Activated T-helper 17 cell treated with anti-CD3 and anti-CD28 coated beads, Interleukin-2, amount 50 U/mL, for 72 hours (primary cell): ENCODE data around the gene PIGX. TPM values are rescaled to one million over a fixed set of nuclear protein-coding genes. Genes with fewer than 3 reads are reported as not detected.
"Not testable (repeated sequence)": the region's sequence is repeated elsewhere in the genome, so short reads cannot be mapped to it uniquely, and the experiment has no call there.

Source experiments
- ATAC-seq: fragments of 150-1000 bp; cut with Tn5 transposase; replicated peaks from 2 replicates; pipeline ENCODE4 v1.10.0; 2021; ENCODE audit warnings: mild to moderate bottlenecking, moderate library complexity
- H3K27ac Mint-ChIP-seq: one replicate; pipeline ENCODE4 v1.8.0; 2022; ENCODE audit warnings: mixed read lengths
- H3K27me3 Mint-ChIP-seq: one replicate; pipeline ENCODE4 v1.8.0; 2022; ENCODE audit warnings: mixed read lengths
- H3K36me3 Mint-ChIP-seq: one replicate; pipeline ENCODE4 v1.8.0; 2022; ENCODE audit warnings: low read depth, mild to moderate bottlenecking, mixed read lengths
- H3K4me1 Mint-ChIP-seq: one replicate; pipeline ENCODE4 v1.8.0; 2022; ENCODE audit warnings: mixed read lengths
- H3K4me3 Mint-ChIP-seq: one replicate; pipeline ENCODE4 v1.8.0; 2022; ENCODE audit warnings: mild to moderate bottlenecking, mixed read lengths
- H3K9me3 Mint-ChIP-seq: one replicate; pipeline ENCODE4 v1.8.0; 2022; ENCODE audit warnings: mixed read lengths
- total RNA-seq, 2 donors: library from RNA; stranded (reverse); gene quantifications; one replicate each; pipeline ENCODE4 v1.2.3, GENCODE V29; 2022

The PIGX gene
- total RNA-seq, 2 donors from 2014 or later = 38.6 to 52.8 TPM

DNA sequence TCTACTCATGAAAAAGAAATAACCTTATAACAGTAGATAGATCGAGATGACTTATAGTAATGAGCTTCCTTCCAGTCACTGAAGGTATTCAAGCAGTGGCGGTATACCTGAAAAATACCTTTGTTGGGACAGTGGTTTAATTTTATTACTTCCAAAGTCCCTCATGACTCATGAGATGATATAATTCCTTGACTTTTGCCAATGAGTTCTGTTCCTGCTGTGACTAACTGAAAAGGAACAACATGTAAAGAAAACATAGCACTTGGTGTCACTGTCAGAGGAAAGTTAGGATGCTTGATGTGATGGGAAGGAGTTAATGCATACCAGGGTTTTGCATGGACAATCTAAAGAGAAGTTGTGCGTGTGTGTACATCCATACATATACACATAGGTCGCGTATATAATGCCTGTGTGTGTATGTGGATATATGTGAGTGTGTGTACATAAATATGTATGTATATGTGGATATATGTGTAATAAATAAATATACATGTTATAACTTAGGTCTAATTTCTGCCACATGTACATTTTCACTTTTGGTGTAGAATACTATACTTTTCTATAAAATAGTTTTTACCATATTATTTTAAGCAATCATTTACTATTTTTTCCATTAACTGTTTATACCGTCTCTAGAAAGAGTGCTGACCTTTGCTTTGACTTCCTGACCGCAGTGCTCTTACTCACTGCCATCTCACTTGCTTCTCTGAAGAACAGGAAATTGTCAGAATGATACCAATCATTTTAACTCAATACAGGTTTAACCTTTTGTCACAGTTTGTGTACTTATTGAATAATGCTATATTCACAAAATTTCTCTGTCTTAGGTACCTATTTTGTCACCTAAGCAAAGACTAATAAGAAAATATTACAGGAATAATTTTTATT is 14.9 kb downstream of the PIGX start:
- ATAC-seq = peak; percentile 100
- peak overlapping the region; percentile 70 for H3K4me3 Mint-ChIP-seq
- peaks cover 67% of the 10 kb centered on the region for H3K36me3 Mint-ChIP-seq
- no peaks in the 10 kb centered on the region for H3K9me3 Mint-ChIP-seq
- H3K4me1 Mint-ChIP-seq = peaks cover 12% of the 10 kb centered on the region
- H3K27ac Mint-ChIP-seq = peak overlapping the region; percentile 83
- no peaks in the 10 kb centered on the region for H3K27me3 Mint-ChIP-seq

DNA sequence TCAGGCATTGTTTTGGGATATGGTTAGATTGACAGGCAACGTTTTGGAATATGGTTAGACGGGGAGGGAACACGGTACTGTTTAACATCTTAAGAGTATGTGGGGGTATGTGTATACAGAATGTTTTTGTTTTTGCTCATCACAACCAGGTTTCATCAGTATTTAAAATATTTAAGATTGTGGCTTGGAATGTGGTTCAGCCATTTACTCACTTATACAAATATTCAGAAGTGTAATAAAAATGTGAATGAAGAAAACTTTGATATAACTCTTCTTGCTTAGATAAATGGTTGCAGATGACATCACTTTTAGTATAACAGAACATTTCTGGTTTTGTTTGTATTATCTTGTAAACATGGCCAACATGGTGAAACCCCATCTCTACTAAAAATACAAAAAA is 23.6 kb downstream of the PIGX start:
- no peak for ATAC-seq
- no peaks in the 10 kb centered on the region for H3K27me3 Mint-ChIP-seq
- no peak overlapping the region for H3K27ac Mint-ChIP-seq
- no peaks in the 10 kb centered on the region for H3K9me3 Mint-ChIP-seq
- peaks cover 6% of the 10 kb centered on the region for H3K4me1 Mint-ChIP-seq
- peaks cover 44% of the 10 kb centered on the region for H3K36me3 Mint-ChIP-seq
- no peak overlapping the region for H3K4me3 Mint-ChIP-seq

DNA sequence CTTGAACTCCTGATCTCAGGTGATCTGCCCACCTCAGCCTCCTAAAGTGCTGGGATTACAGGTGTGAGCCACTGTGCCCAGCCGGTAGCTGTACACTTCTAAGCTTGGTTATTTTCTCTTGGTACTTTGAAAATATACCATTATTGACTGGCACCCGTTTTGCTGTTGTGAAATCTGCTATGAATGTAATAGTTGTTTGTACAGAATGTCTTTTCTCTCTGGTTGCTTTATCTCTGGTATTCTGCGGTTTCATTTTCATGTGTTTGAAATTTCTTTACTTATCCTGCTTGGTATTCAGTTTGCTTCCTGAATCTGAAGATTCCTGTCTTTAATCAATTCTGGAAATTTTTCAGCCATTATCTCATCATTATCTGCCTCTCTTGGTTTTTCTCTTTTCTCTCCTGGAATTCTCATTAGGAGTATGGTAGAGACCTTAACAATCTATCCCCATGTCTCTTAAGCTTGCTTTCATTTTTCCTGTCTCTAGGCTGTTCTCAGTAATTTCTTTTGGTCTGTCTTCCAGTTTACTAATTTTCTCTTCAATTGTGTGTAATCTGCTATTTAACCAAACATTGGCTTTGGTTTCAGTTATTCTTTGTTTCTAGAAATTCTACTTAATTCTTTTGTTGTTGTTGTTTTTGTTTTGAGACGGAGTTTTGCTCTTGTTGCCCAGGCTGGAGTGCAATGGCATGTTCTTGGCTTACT is 24.6 kb downstream of the PIGX start:
- H3K4me3 Mint-ChIP-seq = no peak overlapping the region
- no peak for ATAC-seq
- H3K9me3 Mint-ChIP-seq = no peaks in the 10 kb centered on the region
- peaks cover 14% of the 10 kb centered on the region for H3K4me1 Mint-ChIP-seq
- no peak overlapping the region for H3K27ac Mint-ChIP-seq
- peaks cover 46% of the 10 kb centered on the region for H3K36me3 Mint-ChIP-seq
- H3K27me3 Mint-ChIP-seq = no peaks in the 10 kb centered on the region

DNA sequence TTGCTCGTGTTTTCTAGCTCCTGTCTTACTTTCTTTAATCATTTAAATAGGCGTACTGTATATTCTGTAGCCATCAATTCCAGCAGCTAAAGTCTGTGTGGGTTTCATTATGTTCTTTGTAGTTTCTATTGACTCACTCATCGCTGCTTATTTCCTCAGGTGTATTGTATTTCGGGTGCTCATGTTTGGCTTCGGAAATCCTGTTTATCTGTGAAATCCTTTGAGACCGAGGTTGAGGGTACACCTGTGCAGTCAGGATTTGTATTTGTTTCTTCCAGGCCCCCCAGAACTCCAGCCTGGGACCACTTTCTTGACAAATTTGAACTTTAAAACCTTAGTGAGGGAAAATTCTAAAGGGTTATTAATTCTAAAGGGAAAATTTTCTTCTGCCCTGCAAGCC is 25.5 kb downstream of the PIGX start:
- Mint-ChIP-seq H3K9me3 (no peaks in the 10 kb centered on the region), H3K4me1 (peaks cover 15% of the 10 kb centered on the region), H3K27me3 (no peaks in the 10 kb centered on the region), H3K27ac (no peak overlapping the region), H3K36me3 (peaks cover 46% of the 10 kb centered on the region), H3K4me3 (no peak overlapping the region)
- ATAC-seq = no peak

DNA sequence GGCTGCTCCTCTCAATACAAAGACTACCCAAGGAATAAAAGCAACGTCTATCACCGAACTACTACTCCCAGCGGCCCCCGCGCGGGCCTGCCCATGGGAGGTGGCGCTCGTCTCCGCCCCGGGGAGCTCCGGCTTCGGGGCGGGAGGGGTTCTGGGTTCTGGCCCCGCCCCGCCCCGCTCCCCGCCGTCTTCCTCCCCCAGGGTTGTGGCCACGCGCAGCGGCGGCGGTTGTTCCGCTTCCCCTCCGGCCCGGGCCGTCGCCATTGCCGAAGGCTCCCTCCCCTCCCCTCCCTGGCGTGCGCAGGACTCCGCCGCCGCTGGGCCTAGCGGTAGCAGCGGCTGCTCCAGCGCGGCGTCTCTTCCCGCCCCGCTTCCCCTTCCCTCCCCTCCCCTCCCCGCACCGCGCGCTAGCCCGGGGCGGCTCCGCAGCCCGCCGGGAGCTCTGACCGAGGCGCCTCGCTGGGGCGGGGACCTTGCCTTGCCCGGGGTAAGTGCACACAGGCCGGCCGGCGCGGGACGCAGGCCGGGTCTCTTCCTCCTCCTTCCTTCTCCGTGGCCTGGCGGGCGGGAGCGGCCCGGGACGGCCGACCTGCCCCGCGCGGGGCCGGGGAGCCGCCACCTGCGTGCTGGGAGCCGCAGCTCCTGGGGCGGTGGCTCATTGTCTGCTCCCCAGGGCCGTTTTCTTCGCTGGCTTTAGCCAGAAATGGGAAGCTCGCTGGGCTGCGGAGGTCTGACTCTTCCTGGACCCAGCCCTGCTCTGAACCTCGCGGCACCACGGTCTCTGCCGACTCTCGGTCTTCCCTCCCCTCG is 27.7 kb downstream of the PIGX start, which contains the start of gene PAK2:
Gene PAK2, plus strand, starts transcription at position 187 of the 810 bp plus-strand sequence. CDS start 42,790 bp downstream, outside the sequence.
- ATAC-seq = peak; percentile 90
- peak within 1 kb of the TSS; percentile 100 for H3K27ac Mint-ChIP-seq

DNA sequence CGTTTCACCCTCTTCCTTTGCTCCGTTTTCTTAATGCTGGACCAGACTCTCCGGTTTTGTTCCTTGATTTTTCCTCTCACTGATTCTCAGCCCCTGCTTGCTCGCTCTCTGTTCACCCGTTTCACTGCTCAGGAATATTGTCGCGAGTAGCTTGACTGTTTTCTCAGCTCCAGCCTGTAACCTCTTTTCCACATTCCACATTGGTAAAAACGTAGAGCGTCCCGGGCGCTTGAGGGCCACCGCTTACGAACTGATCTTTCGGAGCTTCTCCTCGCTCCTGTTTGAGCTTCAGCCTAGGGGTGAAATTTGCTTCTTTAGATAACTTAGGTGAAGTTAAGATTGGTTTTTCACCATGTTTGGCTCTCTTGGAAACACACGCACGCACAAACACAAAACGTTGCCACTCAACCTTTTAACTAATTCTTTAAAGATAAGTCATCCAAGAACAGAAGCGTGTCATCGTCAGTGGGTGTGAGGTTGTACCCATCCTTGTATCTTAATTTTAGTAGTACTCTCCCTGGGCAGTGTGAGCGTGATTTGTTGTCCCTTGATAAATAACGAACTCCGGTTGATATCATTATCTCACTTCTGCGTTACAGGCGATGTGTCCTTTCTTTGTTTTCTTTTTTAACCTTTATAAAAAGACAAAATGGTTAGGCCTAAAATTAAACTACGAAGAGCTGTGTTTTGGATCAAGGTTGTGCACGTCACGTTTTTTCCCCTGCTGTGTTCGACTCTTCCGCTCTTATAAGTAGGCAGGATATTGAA is 28.5 kb downstream of the PIGX start:
- ATAC-seq = peak; percentile 65
- peak overlapping the region; percentile 100 for H3K4me3 Mint-ChIP-seq
- peaks cover 38% of the 10 kb centered on the region for H3K36me3 Mint-ChIP-seq
- no peaks in the 10 kb centered on the region for H3K9me3 Mint-ChIP-seq
- peaks cover 20% of the 10 kb centered on the region for H3K4me1 Mint-ChIP-seq
- H3K27ac Mint-ChIP-seq = peak overlapping the region; percentile 100
- H3K27me3 Mint-ChIP-seq = no peaks in the 10 kb centered on the region

More for the DNA sequence above, 27.7 kb downstream of the PIGX start, which contains the start of gene PAK2:
- H3K4me1 Mint-ChIP-seq = peaks cover 20% of the 10 kb centered on the region
- no peaks in the 10 kb centered on the region for H3K9me3 Mint-ChIP-seq
- peak within 1 kb of the TSS; percentile 100 for H3K4me3 Mint-ChIP-seq
- no peaks in the 10 kb centered on the region for H3K27me3 Mint-ChIP-seq
- peaks cover 35% of the 10 kb centered on the region for H3K36me3 Mint-ChIP-seq

DNA sequence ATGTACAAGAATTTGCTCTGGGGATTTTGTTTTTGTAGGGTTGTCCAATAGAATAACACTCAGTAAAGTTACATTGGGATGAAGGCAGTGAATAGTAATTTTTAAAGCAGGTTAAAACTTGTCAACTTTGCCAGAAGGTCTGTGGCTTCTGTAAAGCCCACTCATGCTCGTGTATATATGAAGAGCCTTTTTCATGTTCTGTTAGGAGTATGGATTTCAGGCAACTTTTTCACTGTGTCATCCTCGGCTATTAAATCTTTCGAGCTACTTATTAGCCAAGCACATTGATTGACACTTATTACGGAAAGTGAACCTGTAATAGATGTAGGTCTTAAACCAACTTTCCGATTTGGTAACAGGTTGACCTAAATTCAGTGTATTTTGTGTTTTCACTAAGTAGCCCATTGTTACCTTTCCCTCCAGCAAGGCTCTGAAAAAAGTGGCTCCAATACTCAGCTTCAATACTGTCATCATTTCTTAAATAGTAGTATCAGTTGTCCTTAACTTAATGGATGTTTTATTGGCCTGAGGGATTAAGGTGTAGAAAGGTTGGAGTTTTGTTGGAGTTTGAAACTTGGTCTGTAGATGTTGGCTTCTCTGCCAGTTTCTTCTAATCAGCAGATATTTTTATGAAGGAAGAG is 29.2 kb downstream of the PIGX start:
- Mint-ChIP-seq H3K4me1 (peaks cover 20% of the 10 kb centered on the region), H3K4me3 (peak overlapping the region; percentile 100), H3K36me3 (peaks cover 43% of the 10 kb centered on the region), H3K9me3 (no peaks in the 10 kb centered on the region), H3K27me3 (no peaks in the 10 kb centered on the region), H3K27ac (peak overlapping the region; percentile 100)
- ATAC-seq = no peak

DNA sequence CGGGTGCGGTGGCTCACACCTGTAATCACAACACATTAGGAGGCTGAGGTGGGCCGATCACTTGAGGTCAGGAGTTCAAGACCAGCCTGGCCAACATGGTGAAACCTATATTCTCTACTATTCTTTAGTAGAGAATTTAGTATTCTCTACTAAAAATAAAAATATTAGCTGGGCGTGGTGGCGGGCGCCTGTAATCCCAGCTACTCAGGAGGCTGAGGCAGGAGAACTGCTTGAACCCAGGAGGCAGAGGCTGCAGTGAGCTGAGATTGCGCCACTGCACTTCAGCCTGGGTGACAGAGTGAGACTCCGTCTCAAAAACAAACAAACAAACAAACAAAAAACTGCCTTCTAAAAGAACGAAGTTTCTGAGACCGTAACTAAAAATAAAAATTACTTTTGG is 31.4 kb downstream of the PIGX start:
- Mint-ChIP-seq H3K4me1 (peaks cover 24% of the 10 kb centered on the region), H3K36me3 (peaks cover 64% of the 10 kb centered on the region), H3K4me3 (peak overlapping the region; percentile 100)
- ATAC-seq, H3K9me3 Mint-ChIP-seq, H3K27ac Mint-ChIP-seq, H3K27me3 Mint-ChIP-seq: not testable (repeated sequence)

DNA sequence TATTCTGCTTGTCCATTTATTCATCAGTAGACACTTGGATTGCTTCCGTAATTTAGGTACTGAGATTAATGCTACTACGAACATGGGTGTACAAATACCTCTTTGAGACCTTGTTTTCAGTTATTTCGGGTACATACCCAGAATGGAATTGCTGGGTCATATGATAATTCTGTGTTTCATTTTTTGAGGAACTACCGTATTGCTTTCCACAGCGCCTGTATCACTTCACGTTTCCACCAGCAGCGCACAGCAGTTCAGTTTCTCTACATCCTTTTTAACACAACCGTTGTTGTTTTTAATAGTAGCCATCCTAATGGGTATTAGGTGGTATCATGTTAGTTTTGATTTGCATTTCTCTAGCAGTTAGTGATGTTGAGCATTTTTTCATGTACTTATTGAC is 36.9 kb downstream of the PIGX start:
- Mint-ChIP-seq H3K27me3 (no peaks in the 10 kb centered on the region), H3K9me3 (no peaks in the 10 kb centered on the region), H3K27ac (peak overlapping the region; percentile 26), H3K36me3 (peaks cover 91% of the 10 kb centered on the region), H3K4me1 (peaks cover 25% of the 10 kb centered on the region), H3K4me3 (peak overlapping the region; percentile 10)
- no peak for ATAC-seq

DNA sequence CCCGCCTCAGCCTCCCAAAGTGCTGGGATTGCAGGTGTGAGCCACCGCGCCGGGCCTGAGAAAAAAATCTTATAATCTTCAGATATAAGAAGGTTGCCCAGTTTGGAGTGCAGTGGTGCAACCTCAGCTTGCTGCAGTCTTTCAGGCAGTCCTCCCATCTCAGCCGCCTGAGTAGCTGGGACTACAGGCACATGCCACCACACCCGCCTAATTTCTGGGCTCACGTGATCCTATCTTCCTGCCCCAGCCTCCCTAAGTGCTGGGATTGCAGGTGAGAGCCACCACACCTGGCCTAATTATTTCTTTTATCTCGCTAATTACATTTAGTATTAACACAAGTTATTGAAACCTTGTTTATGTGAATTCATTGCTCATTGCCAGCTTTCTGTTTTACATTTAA is 41.0 kb downstream of the PIGX start:
- peaks cover 3% of the 10 kb centered on the region for H3K9me3 Mint-ChIP-seq
- no peaks in the 10 kb centered on the region for H3K27me3 Mint-ChIP-seq
- H3K4me1 Mint-ChIP-seq = peaks cover 38% of the 10 kb centered on the region
- peaks cover 99% of the 10 kb centered on the region for H3K36me3 Mint-ChIP-seq
- no peak overlapping the region for H3K4me3 Mint-ChIP-seq
- ATAC-seq = no peak
- H3K27ac Mint-ChIP-seq = no peak overlapping the region

DNA sequence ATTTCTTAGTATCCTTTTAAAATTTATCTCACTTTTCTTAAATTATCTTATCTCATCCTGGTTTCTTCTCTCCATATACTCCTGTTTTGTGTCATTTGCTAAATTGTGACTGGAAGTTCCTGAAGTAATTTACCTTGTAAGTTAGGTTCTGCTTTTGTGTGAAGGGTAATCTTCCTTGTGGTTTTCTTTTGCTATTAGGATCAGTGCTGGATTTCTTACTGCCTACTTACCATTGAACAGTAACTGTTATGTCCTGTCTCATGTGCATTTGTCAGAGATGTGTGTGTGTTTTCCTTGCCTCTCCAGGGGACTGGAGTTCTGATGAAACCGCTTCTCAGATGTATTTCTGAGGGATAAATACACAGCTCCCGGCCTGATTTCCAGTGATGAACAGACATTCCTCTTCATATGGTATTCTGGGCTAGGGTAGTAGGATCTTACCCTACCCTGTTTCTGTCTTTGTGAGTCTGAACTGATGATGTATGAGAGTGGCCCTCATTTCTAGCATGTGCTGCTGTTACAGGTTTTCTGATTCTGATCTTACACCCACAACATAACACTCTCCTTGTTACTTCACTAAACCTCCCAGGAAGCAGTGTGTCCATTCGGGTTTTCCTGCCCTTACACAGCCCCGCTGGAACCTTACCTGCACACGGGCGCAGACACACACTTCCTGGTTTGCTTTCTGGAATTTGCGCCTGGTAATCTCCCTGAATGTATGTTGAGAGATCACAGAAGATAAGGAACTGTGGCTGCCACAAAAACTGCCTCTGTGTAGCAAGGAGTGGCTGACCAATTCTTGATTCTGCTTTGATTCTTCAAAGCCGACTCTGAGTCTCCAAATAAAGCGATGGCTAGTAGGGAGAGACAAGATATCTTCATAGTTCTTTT is 42.2 kb downstream of the PIGX start:
- H3K27ac Mint-ChIP-seq = peak overlapping the region; percentile 49
- no peaks in the 10 kb centered on the region for H3K27me3 Mint-ChIP-seq
- peaks cover 98% of the 10 kb centered on the region for H3K36me3 Mint-ChIP-seq
- peaks cover 29% of the 10 kb centered on the region for H3K4me1 Mint-ChIP-seq
- H3K4me3 Mint-ChIP-seq = no peak overlapping the region
- ATAC-seq = no peak
- peaks cover 3% of the 10 kb centered on the region for H3K9me3 Mint-ChIP-seq

DNA sequence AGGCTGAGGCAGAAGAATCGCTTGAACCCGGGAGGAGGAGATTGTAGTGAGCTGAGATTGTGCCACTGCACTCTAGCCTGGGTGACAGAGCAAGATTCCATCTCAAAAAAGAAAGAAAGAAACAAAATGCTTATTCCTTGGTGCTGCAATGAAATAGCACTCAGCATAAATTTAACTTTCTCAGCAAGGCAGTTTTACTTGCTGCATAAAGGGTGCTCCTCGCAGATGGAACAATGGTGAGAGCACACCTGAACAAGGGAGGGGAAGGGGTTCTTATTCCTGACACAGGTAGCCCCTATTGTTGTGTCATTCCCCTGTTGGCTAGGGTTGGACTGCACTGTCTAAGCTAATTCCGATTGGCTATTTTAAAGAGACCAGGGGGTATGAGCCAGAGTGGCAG is 44.6 kb downstream of the PIGX start:
- peak overlapping the region; percentile 8 for H3K4me3 Mint-ChIP-seq
- ATAC-seq = no peak
- peaks cover 3% of the 10 kb centered on the region for H3K9me3 Mint-ChIP-seq
- no peaks in the 10 kb centered on the region for H3K27me3 Mint-ChIP-seq
- H3K4me1 Mint-ChIP-seq = peaks cover 33% of the 10 kb centered on the region
- H3K36me3 Mint-ChIP-seq = peaks cover 90% of the 10 kb centered on the region
- peak overlapping the region; percentile 0 for H3K27ac Mint-ChIP-seq
